ENCODE measurements around the gene C1QTNF8. TPM values are rescaled to one million over a fixed set of nuclear protein-coding genes. Genes with fewer than 3 reads are reported as not detected.

The C1QTNF8 gene
- total RNA-seq, 1 experiment from 2014 or later = not detected

GRCh38 chr16:1113889-1114526, 18.0 kb upstream of the C1QTNF8 start:
- H2BK15ac ChIP-seq (ENCODE audit: low read depth, low read length) = no peak overlapping the region
- H3K27ac ChIP-seq (ENCODE audit: insufficient read length, low read depth, low read length) = no peak overlapping the region
- Mint-ChIP-seq H3K4me3 (no peak overlapping the region), H3K27ac (no peak overlapping the region), H3K9me3 (no peaks in the 10 kb centered on the region), H3K4me1 (no peaks in the 10 kb centered on the region), H3K27me3 (ENCODE audit: low read depth) (peaks cover 46% of the 10 kb centered on the region), H3K36me3 (ENCODE audit: insufficient read depth in 1 of 3, low read depth in 3 of 3) (no peaks in the 10 kb centered on the region)
- no CpG with 5 or more reads among the region's 15 CpGs for WGBS (ENCODE audit: extremely low coverage, insufficient read length, low lambda C conversion rate)
- peaks cover 2% of the 10 kb centered on the region for H3K23me2 ChIP-seq (ENCODE audit: insufficient read length, low read depth, low read length, poor library complexity, severe bottlenecking)
- no peak overlapping the region for H2BK120ac ChIP-seq (ENCODE audit: low read depth, low read length, poor library complexity, severe bottlenecking)
- H3K79me2 ChIP-seq (ENCODE audit: insufficient read depth, low read length) = no peaks in the 10 kb centered on the region
- DNase-seq = no peak
- H3K79me1 ChIP-seq (ENCODE audit: insufficient read depth, low read depth, low read length, poor library complexity, severe bottlenecking) = no peaks in the 10 kb centered on the region
- no peaks in the 10 kb centered on the region for H4K20me1 ChIP-seq (ENCODE audit: control insufficient read depth, insufficient read depth, insufficient read length)
- H4K91ac ChIP-seq (ENCODE audit: insufficient read length, low read depth, low read length) = no peak overlapping the region
- no peak overlapping the region for H2BK5ac ChIP-seq (ENCODE audit: insufficient read length, low read length)
- H3K14ac ChIP-seq (ENCODE audit: insufficient read depth, low read length) = no peak overlapping the region
- H3K27me3 ChIP-seq (ENCODE audit: insufficient read depth, low read length) = no peaks in the 10 kb centered on the region
- H3K9ac ChIP-seq (ENCODE audit: extremely low read depth, insufficient read length, low read length) = no peak overlapping the region
- H3K18ac ChIP-seq (ENCODE audit: insufficient read length, low read depth, low read length) = no peak overlapping the region
- no peak overlapping the region for H3K23ac ChIP-seq (ENCODE audit: insufficient read length, low read depth, low read length)
- no peak overlapping the region for H2AFZ ChIP-seq (ENCODE audit: low read length)
- H3K9me3 ChIP-seq (ENCODE audit: control insufficient read depth, low read depth, low read length) = no peaks in the 10 kb centered on the region
- H3K4me2 ChIP-seq (ENCODE audit: insufficient read depth, insufficient read length, low read length) = no peak overlapping the region
- H3K4me1 ChIP-seq (ENCODE audit: insufficient read depth, low read length) = no peaks in the 10 kb centered on the region
- no peak for TF ChIP-seq CTCF (conservative IDR thresholded peaks at IDR 0.05)
- no peak overlapping the region for H4K8ac ChIP-seq (replicated peaks; ENCODE audit: insufficient read length, low read depth, low read length)
- H3K4ac ChIP-seq (ENCODE audit: low read depth, low read length) = no peak overlapping the region
- H4K5ac ChIP-seq (ENCODE audit: insufficient read length, low read depth, low read length) = no peak overlapping the region
- no peak overlapping the region for H2BK20ac ChIP-seq (ENCODE audit: low read depth, low read length, poor library complexity, severe bottlenecking)
- H3T11ph ChIP-seq (ENCODE audit: low read length) = no peak overlapping the region
- H2AK5ac ChIP-seq (ENCODE audit: insufficient read length, low read length) = no peak overlapping the region
- no peak overlapping the region for H3K56ac ChIP-seq (ENCODE audit: insufficient read length, low read depth, low read length)
- H2BK12ac ChIP-seq (ENCODE audit: insufficient read length, low read depth, low read length) = no peak overlapping the region
